ENCODE results near the gene SORCS2. TPM values are rescaled to one million over a fixed set of nuclear protein-coding genes. Genes with fewer than 3 reads are reported as not detected.

The SORCS2 gene
- total and polyA plus RNA-seq, 2 of the 8 experiments (the other 6 are each of a cell fraction or from before 2014, with no cell fraction given), result 0.36 to 1.8 TPM

GRCh38 chr4:7466215-7466614, 273.9 kb downstream of the SORCS2 start (continued):
- TF ChIP-seq SIN3A (conservative IDR thresholded peaks at IDR 0.05 in 1 of 2, IDR thresholded peaks at IDR 0.05 in 1 of 2; ENCODE audit: low read depth in 1 of 2, low read length in 2 of 2) (no peak), TAF7 (optimal IDR thresholded peaks at IDR 0.05; ENCODE audit: borderline replicate concordance, low read depth, low read length) (no peak), NANOG (IDR thresholded peaks at IDR 0.05; ENCODE audit: insufficient read depth, low read depth, low read length, poor library complexity, severe bottlenecking) (no peak), TEAD4 (IDR thresholded peaks at IDR 0.05; ENCODE audit: low read depth, low read length) (no peak)
